CD4-positive, alpha-beta T cell treated with Interleukin-2 at 100 ng/mL for 4 hours (primary cell): Measurements from ENCODE around the gene NR1I3.
"Not testable (repeated sequence)": the region's sequence is repeated elsewhere in the genome, so short reads cannot be mapped to it uniquely, and the experiment has no call there.

Experiments used
- DNase-seq: peaks from one replicate; pipeline ENCODE4 v3.0.0-alpha.2; 2020; ENCODE audit warnings: low spot score

NR1I3 gene

DNA sequence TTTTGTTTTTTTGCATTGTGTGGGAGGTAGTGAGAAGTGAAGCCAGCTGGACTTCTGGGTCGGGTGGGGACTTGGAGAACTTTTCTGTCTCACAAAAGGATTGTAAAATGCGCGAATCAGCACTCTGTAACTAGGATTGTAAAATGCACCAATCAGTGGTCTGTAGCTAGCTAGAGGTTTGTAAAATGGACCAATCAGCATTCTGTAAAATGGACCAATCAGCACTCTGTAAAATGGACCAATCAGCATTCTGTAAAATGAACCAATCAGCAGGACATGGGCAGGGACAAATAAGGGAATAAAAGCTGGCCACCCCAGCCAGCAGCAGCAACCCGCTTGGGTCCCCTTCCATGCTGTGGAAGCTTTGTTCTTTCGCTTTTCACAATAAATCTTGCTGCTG lies 12.1 kb upstream of the NR1I3 start:
- DNase-seq = not testable (repeated sequence)

DNA sequence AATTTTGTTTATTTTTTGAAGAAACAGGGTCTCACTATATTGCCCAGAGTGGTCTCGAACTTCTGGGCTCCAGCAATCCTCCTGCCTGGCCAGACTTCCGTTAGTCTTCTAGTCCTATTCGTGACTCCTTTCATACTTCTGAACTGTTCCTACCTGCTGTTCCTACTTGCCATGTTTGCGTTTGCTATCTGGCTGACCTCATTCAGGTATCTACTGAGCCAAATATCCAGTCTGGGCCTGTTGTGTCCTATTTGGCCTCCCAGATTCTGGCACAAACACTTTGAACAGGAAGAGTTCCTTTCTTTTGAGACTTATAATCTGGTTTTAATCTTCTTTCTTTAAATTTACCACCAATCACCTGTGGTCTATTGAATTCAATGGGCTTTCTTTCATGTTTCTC lies 6.9 kb upstream of the NR1I3 start:
- DNase-seq = no peak

DNA sequence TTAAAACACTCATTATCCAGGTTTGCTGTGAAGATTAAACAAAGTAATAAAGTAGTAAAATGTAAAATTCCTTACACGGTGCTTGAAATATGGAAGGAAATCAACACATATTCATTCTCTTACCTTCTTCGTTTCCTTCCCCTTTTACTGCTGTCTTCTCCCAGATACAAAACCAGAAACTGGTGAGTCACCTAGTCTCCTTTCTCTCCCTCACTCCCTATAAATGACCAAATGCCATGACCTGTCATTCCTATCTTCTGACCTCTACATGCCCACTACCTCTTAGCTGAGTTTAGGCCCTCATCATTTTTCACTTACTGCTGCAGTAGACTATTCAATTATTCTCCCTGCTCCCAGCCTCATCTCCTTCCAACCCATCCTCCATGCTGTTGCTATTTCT lies 4.3 kb upstream of the NR1I3 start:
- no peak for DNase-seq

DNA sequence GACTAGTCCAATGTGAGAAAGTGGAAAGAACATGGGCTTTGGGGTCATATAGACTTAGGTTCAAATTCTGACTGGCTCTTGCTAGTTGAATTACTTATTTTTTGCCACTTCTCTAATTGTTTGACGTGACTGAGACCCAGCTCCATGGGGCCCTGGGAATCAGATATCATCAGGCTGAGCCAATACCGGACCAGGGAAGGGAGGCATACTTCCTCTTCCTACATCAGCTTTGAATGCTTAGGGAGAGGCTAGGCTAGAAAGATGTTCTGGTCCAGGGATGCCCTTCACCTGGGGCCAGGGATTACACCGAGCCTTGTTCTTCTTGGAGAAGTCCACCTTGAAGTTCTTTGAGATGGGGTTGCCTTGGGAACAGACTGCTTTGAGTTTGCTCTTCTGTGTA lies 3.7 kb upstream of the NR1I3 start:
- DNase-seq = no peak

DNA sequence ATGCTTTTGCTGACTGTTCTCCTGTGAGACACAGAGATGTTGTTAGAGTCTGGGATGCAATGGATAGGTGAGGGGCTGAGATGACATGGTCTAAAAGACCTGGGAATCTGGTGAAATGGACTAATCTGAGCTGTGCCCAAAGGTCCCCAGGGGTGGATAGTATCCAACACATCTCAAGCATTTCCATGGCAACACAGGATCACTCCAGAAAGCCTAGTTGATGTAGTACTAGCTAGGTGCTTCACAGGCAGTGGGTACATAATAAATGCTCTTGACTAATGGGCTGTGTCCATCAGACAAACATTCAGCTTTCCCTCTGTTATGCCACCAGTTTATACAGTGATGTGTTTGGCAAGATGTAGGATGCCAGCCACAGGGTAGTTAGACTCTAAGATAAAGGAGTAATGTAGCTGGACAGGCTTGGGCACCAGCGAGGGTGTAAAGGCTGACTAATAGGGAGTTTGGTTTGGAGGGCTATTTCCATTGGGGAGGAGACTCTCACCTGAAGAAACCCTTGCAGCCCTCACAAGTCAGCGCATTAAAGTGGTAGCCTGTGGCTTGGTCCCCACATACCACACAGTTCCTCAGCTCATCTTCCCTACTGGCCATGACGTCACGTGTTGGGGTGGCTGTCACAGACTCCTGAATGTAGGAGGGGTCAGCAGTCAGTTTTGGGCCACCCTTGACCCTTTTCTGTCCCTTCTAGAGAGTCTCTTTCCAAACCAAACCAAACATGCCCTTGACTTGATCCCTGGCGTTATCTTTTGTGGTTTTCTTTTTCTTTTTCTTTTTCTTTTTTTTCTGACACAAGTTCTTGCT lies 1.8 kb downstream of the NR1I3 start:
- DNase-seq = no peak

DNA sequence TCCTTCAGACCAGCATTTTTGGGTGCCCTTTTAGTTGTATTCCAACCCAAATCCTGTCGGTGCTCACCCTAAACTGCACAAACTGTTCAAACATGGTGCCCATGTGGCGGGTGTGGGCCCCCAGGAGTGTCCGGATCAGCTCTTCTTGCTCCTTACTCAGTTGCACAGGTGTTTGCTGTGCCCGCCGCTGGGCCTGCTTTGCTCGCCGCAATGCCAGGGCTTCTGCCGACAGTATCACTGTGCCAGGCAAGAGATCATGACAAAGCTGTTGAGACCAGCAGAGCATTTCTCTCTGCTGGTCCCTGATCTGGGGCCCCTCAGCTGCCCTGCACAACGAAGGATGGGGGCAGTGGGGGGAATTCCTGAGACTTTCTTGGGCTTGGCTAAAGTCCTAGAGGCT lies 4.9 kb downstream of the NR1I3 start:
- DNase-seq = no peak

DNA sequence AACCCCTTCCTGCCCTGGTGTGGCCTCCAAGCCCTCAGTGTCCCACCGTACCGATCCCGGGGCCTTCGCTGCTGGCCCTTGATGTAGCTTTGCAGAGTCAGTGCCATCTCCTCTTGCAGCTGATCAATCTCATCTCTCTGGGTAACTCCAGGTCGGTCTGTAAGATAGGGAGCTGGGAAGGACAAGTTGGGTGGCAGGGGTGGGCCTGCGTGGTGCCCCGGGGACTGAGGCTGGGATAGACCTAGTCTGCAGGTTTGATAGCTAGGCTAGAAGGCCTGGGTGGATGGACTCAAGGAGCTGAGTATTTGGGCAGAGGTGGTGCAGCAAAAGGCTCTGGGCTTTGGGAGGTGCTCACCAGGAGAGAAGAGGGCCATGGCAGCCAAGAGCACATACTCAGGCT lies 7.2 kb downstream of the NR1I3 start:
- no peak for DNase-seq

DNA sequence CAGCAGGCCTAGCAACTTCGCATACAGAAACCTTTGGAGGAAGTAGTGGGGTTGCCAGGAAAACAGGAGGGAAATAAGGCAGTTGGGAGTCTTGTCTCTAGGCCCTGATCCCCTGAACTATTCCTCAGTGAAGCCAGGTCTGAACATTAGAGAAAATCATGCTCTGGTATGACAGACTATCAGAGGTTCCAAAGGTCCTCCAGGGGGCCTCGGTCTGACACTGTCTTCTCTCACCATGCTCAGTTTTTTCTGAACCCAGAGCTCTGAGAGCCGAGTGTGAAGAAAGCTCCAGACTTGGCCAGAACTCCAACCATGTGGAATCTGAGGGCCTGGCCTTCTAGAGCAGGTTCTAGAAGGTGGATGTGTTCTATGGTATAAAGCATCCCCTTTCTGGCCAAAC lies 8.1 kb downstream of the NR1I3 start:
- DNase-seq = no peak

DNA sequence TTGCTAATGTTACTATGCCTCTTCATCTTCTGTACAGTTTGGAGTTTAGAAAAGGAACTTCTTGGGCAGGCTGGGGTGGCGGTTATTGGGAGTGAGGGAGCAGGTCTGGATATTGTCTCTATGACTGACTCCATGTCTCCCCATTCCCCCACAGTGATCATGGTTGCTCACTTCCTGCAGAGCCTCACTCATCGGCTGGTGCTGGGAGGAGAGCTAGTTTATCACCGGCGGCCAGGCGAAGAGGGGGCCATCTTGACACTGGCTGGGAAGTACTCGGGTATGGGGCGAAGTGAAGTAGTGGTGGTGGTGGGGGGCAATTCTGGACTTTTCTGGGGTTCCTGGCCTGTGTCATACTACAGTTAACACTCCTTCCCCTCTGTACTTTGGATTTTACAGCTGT lies 10.0 kb downstream of the NR1I3 start:
- no peak for DNase-seq

DNA sequence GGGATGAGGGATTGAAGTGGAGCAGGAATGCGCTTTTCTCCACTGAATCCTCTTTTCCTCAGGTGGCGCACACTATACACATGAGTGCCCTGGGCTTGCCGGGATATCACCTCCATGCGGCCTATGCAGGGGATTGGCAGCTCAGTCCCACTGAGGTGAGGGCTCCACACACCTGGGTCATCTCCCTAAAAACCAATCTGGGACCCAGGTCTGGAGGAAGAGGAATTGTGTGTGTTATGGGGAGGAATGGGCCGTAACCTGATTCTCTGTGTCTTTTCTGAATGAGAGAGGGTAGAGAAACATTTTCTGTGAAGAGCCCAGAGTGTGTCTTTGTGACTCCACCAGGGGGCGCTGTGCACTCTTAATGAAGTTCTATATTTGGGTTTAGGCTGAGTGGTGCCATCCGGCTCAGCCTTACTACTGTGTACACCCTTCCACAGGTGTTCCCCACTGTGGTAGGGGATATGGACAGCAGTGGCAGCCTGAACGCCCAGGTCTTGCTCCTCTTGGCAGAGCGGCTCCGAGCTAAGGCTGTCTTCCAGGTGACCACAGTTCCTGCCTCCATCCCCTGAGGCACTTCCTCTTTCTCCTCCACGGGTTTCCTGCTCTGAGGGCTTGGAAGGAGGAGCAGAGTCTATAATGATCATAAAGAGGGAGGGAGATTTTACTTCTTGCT lies 10.7 kb downstream of the NR1I3 start:
- DNase-seq = peak; percentile 91

DNA sequence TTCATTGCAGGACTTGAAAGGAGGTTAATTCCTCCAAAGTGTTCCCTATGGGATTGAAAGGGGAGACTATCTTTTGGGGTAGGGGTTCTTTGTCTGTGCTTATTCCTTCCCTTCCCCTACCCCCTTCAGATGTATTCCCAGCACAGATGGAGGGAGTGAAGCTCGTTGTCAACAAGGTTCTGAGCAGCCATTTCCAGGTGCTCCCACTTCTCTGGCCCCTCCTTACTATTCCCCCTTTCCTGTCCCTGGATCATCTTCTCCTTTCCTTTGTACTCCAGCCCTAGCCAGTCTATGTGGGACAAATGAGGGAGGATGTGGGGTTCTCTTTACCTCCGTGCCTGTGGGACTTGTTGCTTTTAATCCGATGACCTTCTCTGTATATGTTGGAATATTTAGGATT lies 11.2 kb downstream of the NR1I3 start:
- no peak for DNase-seq

DNA sequence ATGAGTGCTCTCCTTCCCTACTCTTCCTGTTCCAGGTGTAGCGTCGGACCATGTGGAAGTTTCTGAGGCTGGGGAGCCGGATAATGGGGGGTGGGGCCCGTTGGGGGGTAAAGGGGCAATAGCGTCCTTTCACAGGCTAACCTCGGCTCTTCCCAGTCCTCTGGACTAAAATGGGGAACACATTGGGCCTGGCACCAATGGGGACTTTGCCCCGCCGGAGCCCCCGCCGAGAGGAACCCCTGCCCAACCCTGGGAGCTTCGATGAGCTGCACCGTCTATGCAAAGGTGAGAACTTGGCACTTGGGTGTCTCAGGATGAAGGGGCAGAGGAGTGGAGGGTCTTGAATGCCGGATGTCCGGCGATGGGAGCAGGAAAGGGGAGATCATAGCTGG lies 11.7 kb downstream of the NR1I3 start:
- DNase-seq = no peak

DNA sequence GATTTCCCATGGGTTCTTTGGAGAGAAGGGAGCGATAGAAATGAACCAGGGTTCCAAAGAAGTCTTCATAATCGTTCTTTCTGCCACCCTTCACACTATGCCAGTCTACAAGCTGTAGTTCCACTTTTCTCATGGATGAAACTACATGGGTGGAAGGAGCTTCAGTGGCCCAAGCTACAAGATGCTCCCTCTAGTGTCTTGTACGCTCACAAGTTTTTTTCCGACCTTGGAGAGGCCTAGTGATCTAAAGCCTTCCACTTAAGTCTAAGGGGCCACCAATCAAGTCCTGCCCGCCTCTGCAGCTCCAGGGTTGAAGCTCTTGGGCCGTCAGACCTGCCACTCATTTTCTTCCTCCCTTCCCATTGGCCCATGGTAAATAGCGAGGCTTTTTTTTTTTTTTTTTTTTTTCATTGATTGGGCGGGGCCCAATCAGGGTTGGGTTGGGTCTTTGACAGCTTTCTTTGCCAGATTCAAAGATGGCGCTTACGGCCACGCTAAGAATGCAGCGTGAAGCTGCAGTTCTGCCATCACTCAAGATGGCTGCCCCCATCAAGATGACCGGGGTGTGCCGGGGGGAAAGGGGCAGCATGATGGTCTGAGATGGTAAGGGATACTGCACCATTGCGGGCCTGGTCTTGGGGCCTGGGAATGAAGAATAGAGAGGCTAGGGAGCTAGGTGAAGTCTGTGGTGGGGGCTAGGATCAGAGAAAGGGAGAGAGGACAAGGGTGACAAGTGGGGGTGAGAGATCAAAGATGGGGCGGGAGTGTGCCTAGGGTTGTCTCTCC lies 12.3 kb downstream of the NR1I3 start, which contains the start of gene TOMM40L:
TOMM40L (plus strand) TSS at position 527 of the 786 bp plus-strand sequence. CDS start 430 bp downstream, outside the sequence.
- DNase-seq = peak; percentile 97

DNA sequence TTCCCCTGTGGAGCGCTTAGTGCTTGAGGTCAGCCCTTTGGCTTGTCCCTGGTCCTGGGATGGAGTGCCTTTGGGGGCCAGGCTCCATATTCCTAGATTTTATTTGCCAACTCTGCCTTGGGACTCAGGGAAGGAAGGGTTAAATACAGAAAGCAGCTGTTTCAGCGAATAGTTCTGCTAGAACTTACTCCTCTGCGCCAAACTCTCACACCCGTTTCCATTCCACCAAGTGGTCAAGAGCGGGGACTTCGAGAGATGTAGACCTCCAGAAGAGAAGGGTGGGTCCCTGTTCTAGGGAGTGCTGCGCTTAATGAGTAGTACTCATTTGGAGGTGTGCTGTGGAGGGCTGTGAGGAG lies 12.8 kb downstream of the NR1I3 start:
- no peak for DNase-seq

DNA sequence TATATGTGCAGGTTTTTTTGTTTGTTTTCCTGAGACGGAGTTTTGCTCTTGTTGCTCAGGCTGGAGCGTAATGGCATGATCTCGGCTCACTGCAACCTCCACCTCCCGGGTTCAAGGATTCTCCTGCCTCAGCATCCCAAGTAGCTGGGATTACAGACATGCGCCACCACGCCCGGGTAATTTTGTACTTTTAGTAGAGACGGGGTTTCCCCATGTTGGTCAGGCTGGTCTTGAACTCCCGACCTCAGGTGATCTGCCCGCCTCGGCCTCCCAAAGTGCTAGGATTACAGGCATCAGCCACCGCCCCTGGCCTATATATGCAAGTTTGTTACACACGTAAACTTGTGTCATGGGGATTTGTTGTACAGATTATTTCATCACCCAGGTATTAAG lies 13.3 kb downstream of the NR1I3 start:
- not testable (repeated sequence) for DNase-seq

DNA sequence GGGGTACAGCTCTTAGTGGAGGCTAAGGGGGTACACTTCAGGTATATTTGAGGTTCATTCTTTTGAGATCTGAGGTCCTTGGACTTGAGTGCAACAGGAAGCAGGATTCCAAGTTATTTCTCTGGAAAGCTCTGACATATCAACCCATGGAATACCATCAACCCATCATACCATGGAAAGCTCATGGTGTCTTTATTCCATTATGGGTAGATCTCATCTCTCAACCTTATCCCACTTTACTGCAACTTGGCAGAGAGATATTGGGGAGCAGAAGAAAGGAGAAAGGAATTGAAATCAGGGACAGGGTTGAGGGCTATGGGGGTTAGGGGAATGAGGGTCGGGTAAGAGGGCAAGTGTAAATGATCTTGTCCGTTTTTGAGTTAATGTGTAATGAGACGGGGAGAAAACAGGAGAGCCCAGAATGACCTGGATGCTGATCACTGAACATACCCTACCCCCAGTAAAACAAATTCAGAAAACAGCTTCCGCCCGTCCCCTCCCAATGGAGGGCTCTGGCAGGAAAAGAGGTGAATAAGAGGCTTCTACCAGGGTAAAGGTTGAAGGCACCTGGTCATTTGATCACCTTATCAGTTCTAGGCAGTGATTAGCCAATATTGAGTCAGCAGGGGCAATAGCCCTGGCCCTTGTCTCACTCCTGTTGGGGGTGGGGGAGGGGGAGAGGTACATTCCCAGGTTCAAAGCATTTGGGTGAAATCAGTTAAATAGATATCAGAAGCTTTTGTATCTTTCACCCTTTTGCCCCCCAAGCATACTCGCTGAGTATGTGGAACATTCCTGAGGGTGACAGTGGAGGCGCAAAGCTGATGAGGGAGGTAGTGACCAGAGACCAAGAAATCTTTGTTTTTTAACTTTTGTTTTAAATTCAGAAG lies 14.0 kb downstream of the NR1I3 start:
- no peak for DNase-seq

DNA sequence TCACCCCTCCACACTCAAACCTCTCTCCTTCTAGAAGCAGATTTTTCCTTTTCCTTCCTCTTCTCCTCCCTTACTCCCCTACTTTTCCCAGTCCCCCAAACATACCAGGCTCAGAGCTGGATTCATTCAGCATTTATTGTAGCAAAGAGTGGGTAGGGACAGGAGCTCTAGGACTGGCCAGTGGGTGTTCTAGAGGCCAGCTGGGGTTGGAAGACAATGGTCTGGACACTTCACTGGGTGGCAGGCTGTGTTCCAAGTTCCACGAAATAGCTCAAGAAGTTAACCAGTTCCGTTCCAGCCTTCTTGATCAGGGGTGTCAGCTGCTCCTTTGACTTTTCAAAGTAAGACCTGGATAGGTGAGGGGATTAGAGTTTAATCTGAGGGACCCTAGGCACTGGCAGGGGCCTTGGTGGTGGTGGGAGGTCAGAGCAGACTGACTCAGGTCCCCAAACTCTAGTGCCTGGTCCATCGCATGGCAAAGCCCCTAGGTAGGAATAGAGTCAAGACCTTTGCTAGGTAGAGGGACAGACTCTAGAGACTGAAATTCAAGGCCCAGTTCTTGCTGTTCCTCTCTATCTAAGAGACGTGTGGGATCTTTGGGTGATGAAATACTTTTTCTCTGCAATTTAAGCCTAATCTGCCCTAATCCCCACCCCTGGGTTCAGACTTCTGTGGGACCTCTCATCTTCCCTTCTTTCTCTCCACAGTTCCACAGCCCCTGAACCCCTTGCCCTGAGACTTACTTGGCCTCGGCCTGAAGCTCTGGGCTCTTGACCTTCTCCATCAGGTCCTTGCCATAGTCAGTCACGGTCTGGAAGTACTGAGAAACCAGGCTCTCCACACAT lies 15.6 kb downstream of the NR1I3 start:
- no peak for DNase-seq

DNA sequence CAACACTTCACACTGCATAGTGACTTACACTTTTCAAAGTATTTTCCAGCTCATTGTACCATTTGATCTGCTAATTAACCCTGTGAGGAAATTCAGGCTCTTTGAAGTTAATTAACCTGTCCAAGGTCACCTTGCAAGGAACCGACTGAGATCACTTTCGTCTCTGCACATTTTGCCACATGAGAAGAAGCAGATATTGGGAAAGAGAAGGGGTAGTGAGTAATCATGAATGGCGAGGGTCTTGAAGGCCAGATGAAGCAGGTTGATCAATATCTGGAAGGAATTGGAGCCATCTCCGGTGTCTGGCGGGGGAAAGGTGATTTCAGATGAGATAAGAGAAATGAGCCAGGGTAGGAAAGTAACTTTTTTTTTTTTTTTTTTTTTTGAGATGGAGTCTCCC lies 18.0 kb downstream of the NR1I3 start:
- DNase-seq = no peak

DNA sequence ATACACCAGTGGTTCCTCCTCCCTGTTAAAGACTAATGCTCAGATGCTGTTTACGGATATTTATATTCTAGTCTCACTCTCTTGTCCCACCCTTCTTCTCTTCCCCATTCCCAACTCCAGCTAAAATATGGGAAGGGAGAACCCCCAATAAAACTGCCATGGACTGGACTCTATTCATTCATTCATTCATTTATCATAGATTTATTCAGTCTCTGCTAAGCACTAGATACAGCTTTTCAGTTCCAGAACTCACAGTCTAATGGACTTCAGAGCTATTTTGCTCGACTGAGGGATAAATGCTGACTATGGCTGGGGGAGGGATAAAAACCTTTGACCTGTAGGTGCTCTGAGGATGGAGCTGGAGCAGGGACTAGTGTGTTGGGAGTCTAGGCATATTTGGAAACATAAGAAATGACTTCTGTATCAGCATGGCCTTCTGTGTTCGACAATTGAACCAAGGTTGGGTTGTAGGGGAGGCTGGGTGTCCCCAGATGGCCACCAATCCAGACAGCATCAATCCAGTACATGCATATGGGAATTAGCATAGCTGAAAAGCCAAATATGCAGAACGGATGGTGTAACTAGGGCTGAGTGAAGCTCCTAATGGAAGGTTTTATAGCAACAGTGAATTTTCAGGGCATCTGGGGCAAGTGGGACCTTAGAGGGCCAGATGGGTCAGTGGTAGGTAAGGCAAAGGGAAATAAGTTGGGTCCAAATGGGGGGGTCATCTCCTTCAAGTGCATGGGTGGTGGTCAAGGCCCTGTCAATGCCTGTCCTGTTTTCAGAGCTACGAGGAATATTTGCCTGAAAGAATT lies 18.7 kb downstream of the NR1I3 start:
- DNase-seq = no peak
